Activated T-helper 17 cell treated with anti-CD3 and anti-CD28 coated beads, Interleukin-2, amount 50 U/mL, for 72 hours (primary cell): ENCODE measurements around the gene CNN2. TPM values are rescaled to one million over a fixed set of nuclear protein-coding genes. Genes with fewer than 3 reads are reported as not detected.

Experiments used
- ATAC-seq: fragments of 150-1000 bp; cut with Tn5 transposase; replicated peaks from 2 replicates; pipeline ENCODE4 v1.10.0; 2021; ENCODE audit warnings: mild to moderate bottlenecking, moderate library complexity
- H3K27ac Mint-ChIP-seq: one replicate; pipeline ENCODE4 v1.8.0; 2022; ENCODE audit warnings: mixed read lengths
- H3K27me3 Mint-ChIP-seq: one replicate; pipeline ENCODE4 v1.8.0; 2022; ENCODE audit warnings: mixed read lengths
- H3K36me3 Mint-ChIP-seq: one replicate; pipeline ENCODE4 v1.8.0; 2022; ENCODE audit warnings: low read depth, mild to moderate bottlenecking, mixed read lengths
- H3K4me1 Mint-ChIP-seq: one replicate; pipeline ENCODE4 v1.8.0; 2022; ENCODE audit warnings: mixed read lengths
- H3K4me3 Mint-ChIP-seq: one replicate; pipeline ENCODE4 v1.8.0; 2022; ENCODE audit warnings: mild to moderate bottlenecking, mixed read lengths
- H3K9me3 Mint-ChIP-seq: one replicate; pipeline ENCODE4 v1.8.0; 2022; ENCODE audit warnings: mixed read lengths
- total RNA-seq, 2 donors: library from RNA; stranded (reverse); gene quantifications; one replicate each; pipeline ENCODE4 v1.2.3, GENCODE V29; 2022

The CNN2 gene
- total RNA-seq, 2 donors from 2014 or later: 152 to 246 TPM

DNA sequence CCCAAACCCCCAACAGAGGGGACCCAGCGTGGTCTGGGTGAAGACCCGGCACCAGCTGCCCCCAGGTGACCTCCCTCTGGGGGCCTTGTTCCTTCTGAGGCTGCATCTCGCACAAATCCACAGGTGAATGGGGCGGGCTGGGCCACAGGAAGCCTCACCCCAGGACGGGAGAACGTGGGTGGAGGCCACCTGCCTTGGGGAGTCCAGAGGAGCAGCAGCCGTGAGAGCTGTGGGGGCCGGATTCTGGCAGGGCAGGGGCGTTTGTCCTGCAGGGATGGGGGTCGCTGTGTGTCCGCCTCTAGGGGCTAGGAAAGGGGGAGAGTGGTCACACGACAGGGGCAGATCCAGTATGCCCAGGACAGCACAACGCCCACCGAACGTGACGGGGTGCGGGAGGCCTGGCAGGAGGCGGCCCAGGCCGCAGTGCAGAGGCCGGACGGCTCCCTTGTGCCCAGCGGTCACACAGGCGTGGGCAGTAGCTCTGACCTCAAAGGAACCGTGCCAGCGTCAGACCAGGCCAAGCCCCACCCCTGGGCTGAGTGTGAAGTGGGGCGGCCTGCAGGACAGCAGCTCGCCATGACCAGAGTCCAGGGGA, 62.1 kb downstream of the CNN2 start:
- Mint-ChIP-seq H3K36me3 (peaks cover 84% of the 10 kb centered on the region), H3K4me1 (peaks cover 22% of the 10 kb centered on the region)

More for the DNA sequence above, 62.1 kb downstream of the CNN2 start:
- ATAC-seq: peak; percentile 22
- no peaks in the 10 kb centered on the region for H3K27me3 Mint-ChIP-seq
- H3K4me3 Mint-ChIP-seq: peak overlapping the region; percentile 67
- peak overlapping the region; percentile 92 for H3K27ac Mint-ChIP-seq
- no peaks in the 10 kb centered on the region for H3K9me3 Mint-ChIP-seq

Other genes starting within 250 kb of the CNN2 start
- 100 to 1,000 TPM; 405 to 726 TPM for gene PTBP1, start 229.2 kb upstream of the CNN2 start, total RNA-seq
- gene PLPPR3, start 204.7 kb upstream of the CNN2 start, total RNA-seq: not detected
- gene AZU1, start 198.8 kb upstream of the CNN2 start, total RNA-seq: under 1 TPM in 1 of 2 donors, not detected in 1; 0.19 TPM
- gene PRTN3, start 185.6 kb upstream of the CNN2 start, total RNA-seq: not detected
- not detected for gene ELANE, start 174.3 kb upstream of the CNN2 start, total RNA-seq
- gene CFD, start 166.9 kb upstream of the CNN2 start, total RNA-seq: under 1 TPM; 0.40 to 0.89 TPM
- gene MED16, start 133.4 kb upstream of the CNN2 start, total RNA-seq: 10 to 100 TPM; 60.4 to 64.1 TPM
- not detected for gene RNU6-9, start 133.1 kb upstream of the CNN2 start, total RNA-seq
- 10 to 100 TPM; 78.5 to 79.3 TPM for gene R3HDM4, start 113.4 kb upstream of the CNN2 start, total RNA-seq
- gene KISS1R, start 109.3 kb upstream of the CNN2 start, total RNA-seq: 10 to 100 TPM; 17.5 to 53.1 TPM
- gene ARID3A, start 100.6 kb upstream of the CNN2 start, total RNA-seq: 10 to 100 TPM; 50.3 to 79.3 TPM
- gene WDR18, start 42.3 kb upstream of the CNN2 start, total RNA-seq: 10 to 100 TPM; 43.2 to 94.2 TPM
- under 1 TPM in 1 of 2 donors, not detected in 1; 0.21 TPM for gene GRIN3B, start 26.2 kb upstream of the CNN2 start, total RNA-seq
- 100 to 1,000 TPM; 101 to 120 TPM for gene TMEM259, start 5.5 kb upstream of the CNN2 start, total RNA-seq
- not detected for gene RNU6-2, start 5.1 kb upstream of the CNN2 start, total RNA-seq
- 10 to 100 TPM; 21.8 to 31.2 TPM for gene ABCA7, start 13.5 kb downstream of the CNN2 start, total RNA-seq
- 100 to 1,000 TPM; 211 to 310 TPM for gene ARHGAP45, start 40.6 kb downstream of the CNN2 start, total RNA-seq
- gene POLR2E, start 68.8 kb downstream of the CNN2 start, total RNA-seq: 100 to 1,000 TPM; 155 to 248 TPM
- gene GPX4, start 77.4 kb downstream of the CNN2 start, total RNA-seq: 100 to 1,000 TPM; 110 to 170 TPM
- gene SBNO2, start 147.7 kb downstream of the CNN2 start, total RNA-seq: 100 to 1,000 TPM; 119 to 139 TPM
- gene STK11, start 179.2 kb downstream of the CNN2 start, total RNA-seq: 10 to 100 TPM; 77.0 to 86.6 TPM
- gene CBARP, start 211.4 kb downstream of the CNN2 start, total RNA-seq: 1 to 10 TPM in 1 of 2 donors, under 1 TPM in 1; 0.77 to 1.4 TPM
- 100 to 1,000 TPM; 148 to 210 TPM for gene ATP5F1D, start 215.1 kb downstream of the CNN2 start, total RNA-seq
- 10 to 100 TPM; 51.4 to 56.8 TPM for gene MIDN, start 222.0 kb downstream of the CNN2 start, total RNA-seq
- gene CIRBP, start 242.7 kb downstream of the CNN2 start, total RNA-seq: 100 to 1,000 TPM; 150 to 172 TPM
- 10 to 100 TPM; 52.9 to 85.9 TPM for gene FAM174C, start 248.9 kb downstream of the CNN2 start, total RNA-seq